GM12892 (cell line): Measurements from ENCODE around the gene OVCH1.

Source experiments
- POLR2A ChIP-seq: IDR thresholded peaks from 2 replicates; pipeline ENCODE4 v1.6.1; 2011; ENCODE audit warnings: low read depth, low read length, control low read depth
- POLR2AphosphoS5 ChIP-seq: IDR thresholded peaks from 2 replicates; pipeline ENCODE4 v1.6.1; 2011; ENCODE audit warnings: low read depth, low read length, control low read depth

DNA sequence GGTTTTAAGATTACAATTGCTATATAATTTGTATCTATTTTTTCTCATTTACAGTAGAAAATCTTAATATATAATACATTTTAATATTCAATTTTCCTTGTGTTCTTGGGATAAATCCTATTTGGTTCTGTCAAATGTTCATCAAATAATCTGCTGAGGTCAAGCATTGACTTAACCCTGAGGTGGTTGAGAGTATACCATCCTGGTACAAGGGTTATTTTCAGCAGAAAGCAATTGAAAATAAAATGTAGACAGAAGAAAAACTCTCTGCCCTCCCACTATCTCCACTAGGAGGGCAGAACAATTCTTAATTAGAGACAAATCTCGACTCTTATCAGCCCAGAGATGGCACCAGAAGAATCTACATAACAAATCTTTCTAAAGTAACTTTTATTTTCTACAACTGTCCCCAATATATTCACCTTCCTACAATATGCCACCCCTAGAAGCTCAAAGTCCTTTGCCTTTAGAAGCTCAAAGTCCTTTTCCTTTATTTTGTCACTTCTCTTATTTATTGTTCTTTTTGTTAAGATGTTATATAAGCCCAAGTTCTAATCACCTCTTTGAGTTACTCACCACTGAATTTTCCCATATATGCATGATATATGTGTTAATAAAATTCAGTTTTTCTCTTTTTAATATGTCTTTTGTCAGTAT is 58.6 kb downstream of the OVCH1 start:
- TF ChIP-seq POLR2AphosphoS5 = no peak
- TF ChIP-seq POLR2A = no peak
